ENCODE measurements around the gene KRTAP10-11.
"Not testable (repeated sequence)": the region's sequence is repeated elsewhere in the genome, so short reads cannot be mapped to it uniquely, and the experiment has no call there.

DNA sequence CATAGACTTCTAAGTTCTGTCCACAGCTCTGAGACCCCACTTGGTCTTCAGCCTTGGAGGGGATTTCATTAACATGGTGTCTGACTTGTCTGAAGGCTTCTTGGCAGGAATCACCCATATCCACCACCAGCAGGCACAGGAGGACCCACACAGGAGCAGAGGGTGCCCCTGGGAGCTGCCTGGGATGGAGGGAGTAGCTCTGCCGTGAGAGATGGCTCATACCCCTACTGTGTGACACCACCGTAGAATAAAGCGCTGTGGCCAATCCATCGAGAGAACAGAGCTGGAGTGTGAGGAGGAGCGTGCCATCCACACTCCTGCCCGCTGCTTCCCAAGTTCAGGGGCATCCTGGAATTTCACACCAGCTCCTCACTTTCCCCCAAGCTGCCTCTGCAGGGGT, 38.8 kb downstream of the KRTAP10-11 start:
- TF ChIP-seq, protein P1, sequence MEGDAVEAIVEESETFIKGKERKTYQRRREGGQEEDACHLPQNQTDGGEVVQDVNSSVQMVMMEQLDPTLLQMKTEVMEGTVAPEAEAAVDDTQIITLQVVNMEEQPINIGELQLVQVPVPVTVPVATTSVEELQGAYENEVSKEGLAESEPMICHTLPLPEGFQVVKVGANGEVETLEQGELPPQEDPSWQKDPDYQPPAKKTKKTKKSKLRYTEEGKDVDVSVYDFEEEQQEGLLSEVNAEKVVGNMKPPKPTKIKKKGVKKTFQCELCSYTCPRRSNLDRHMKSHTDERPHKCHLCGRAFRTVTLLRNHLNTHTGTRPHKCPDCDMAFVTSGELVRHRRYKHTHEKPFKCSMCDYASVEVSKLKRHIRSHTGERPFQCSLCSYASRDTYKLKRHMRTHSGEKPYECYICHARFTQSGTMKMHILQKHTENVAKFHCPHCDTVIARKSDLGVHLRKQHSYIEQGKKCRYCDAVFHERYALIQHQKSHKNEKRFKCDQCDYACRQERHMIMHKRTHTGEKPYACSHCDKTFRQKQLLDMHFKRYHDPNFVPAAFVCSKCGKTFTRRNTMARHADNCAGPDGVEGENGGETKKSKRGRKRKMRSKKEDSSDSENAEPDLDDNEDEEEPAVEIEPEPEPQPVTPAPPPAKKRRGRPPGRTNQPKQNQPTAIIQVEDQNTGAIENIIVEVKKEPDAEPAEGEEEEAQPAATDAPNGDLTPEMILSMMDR (IDR thresholded peaks at IDR 0.05) = not testable (repeated sequence)
- not testable (repeated sequence) for TF ChIP-seq SMAD3 (CRISPR knock-in tag; IDR thresholded peaks at IDR 0.05; ENCODE audit: borderline replicate concordance); ZBTB21 (CRISPR knock-in tag; IDR thresholded peaks at IDR 0.05; ENCODE audit: borderline replicate concordance); ELF4 (CRISPR knock-in tag; IDR thresholded peaks at IDR 0.05; ENCODE audit: low read depth); ESRRA (CRISPR knock-in tag; IDR thresholded peaks at IDR 0.05; ENCODE audit: borderline replicate concordance)
